HepG2 (cell line): ENCODE measurements around the gene ATP6V0A1. TPM values are rescaled to one million over a fixed set of nuclear protein-coding genes. Genes with fewer than 3 reads are reported as not detected.

Experiments used
- ARHGAP35 ChIP-seq: sonication (generic); formaldehyde crosslinking; IDR thresholded peaks from 2 replicates; pipeline ENCODE4 v1.9.0; 2022; ENCODE audit warnings: mild to moderate bottlenecking, inconsistent platforms, moderate library complexity, missing genetic modification reagents, borderline replicate concordance
- ATF7-NPFF ChIP-seq: sonication (generic); formaldehyde crosslinking; IDR thresholded peaks from 2 replicates; pipeline ENCODE4 v1.8.1; 2023; ENCODE audit warnings: mild to moderate bottlenecking, low read depth, missing genetic modification reagents, moderate library complexity
- MAX ChIP-seq: IDR thresholded peaks from 2 replicates; pipeline ENCODE4 v1.6.1; 2012; ENCODE audit warnings: inconsistent platforms
- MBD4 ChIP-seq: IDR thresholded peaks from 2 replicates; pipeline ENCODE4 v1.6.1; 2012; ENCODE audit warnings: low read length, inconsistent platforms, borderline replicate concordance
- POGZ ChIP-seq: sonication (generic); formaldehyde crosslinking; IDR thresholded peaks from 2 replicates; pipeline ENCODE4 v1.4.0; 2020; ENCODE audit warnings: mild to moderate bottlenecking, missing genetic modification reagents
- RBM39 ChIP-seq: fragments of 200-400 bp; formaldehyde crosslinking; IDR thresholded peaks from one replicate; pipeline ENCODE4 v1.6.1; 2018; ENCODE audit warnings: antibody characterized with exemption, mild to moderate bottlenecking, low read depth, low read length; ENCODE audit not compliant: poor library complexity, severe bottlenecking
- SP1 ChIP-seq, 2 experiments: fragments of 450-650 bp in 1 of 2; sonication (generic) in 1 of 2; formaldehyde crosslinking in 1 of 2; IDR thresholded peaks; 2 replicates each; pipeline versions ENCODE4 v1.4.0 to v1.6.1; 2016 to 2020; ENCODE audit warnings: missing genetic modification reagents in 1 of 2
- SRSF1 ChIP-seq: fragments of 200-400 bp; formaldehyde crosslinking; optimal IDR thresholded peaks from 2 replicates; pipeline ENCODE3; 2017; ENCODE audit warnings: mild to moderate bottlenecking, low read depth, low read length, moderate library complexity
- TMF1 ChIP-seq: sonication (generic); formaldehyde crosslinking; IDR thresholded peaks from 2 replicates; pipeline ENCODE4 v1.8.1; 2022; ENCODE audit warnings: low read depth, missing genetic modification reagents
- ZBTB20 ChIP-seq: sonication (generic); formaldehyde crosslinking; IDR thresholded peaks from 2 replicates; pipeline ENCODE4 v1.8.1; 2023; ENCODE audit warnings: missing genetic modification reagents, low read depth, mild to moderate bottlenecking, borderline replicate concordance
- ZNF253 ChIP-seq: sonication (generic); formaldehyde crosslinking; IDR thresholded peaks from 2 replicates; pipeline ENCODE4 v1.8.0; 2022; ENCODE audit warnings: mild to moderate bottlenecking, missing genetic modification reagents, borderline replicate concordance
- ZNF318 ChIP-seq: sonication (generic); formaldehyde crosslinking; IDR thresholded peaks from 2 replicates; pipeline ENCODE4 v1.4.0; 2020; ENCODE audit warnings: mild to moderate bottlenecking, missing genetic modification reagents
- ZNF564 ChIP-seq: sonication (generic); formaldehyde crosslinking; IDR thresholded peaks from 2 replicates; pipeline ENCODE4 v1.8.1; 2023; ENCODE audit warnings: mild to moderate bottlenecking, missing genetic modification reagents
- ZNF567 ChIP-seq: sonication (generic); formaldehyde crosslinking; IDR thresholded peaks from 2 replicates; pipeline ENCODE4 v1.8.1; 2023; ENCODE audit warnings: mild to moderate bottlenecking, missing genetic modification reagents, borderline replicate concordance
- ZNF7 ChIP-seq: IDR thresholded peaks from 2 replicates; pipeline ENCODE4 v1.6.1; 2016; ENCODE audit warnings: missing biosample characterization, missing genetic modification reagents
- ZNF792 ChIP-seq: IDR thresholded peaks from 2 replicates; pipeline ENCODE4 v1.6.1; 2016
- ZSCAN30 ChIP-seq: sonication (generic); formaldehyde crosslinking; IDR thresholded peaks from 2 replicates; pipeline ENCODE4 v1.5.0; 2020; ENCODE audit warnings: mild to moderate bottlenecking, missing genetic modification reagents
- polyA plus RNA-seq, 8 experiments: library from polyadenylated mRNA; depleted of rRNA in 3 of 8; stranded (reverse) in 7 of 8; unstranded in 1 of 8; fragments of >200 nt; fragmentation: Illumina TruSeq in 4 of 8; extraction: Trizol in 4 of 8; gene quantifications; 2 replicates each; pipeline versions ENCODE4 v1.2.1 to v1.2.3, GENCODE V29; 2011 to 2016; ENCODE audit warnings: low read depth in 4 of 8, missing spikeins in 1 of 8, mixed read lengths in 1 of 8; ENCODE audit not compliant: insufficient read depth in 1 of 8
- total RNA-seq, 5 experiments: library from RNA; depleted of rRNA; stranded (reverse); fragments of >200 nt; fragmentation: Illumina TruSeq; extraction: Trizol; gene quantifications; 2 replicates each; pipeline ENCODE4 v1.2.3, GENCODE V29; 2016; ENCODE audit warnings: low read depth in 1 of 5
- TF ChIP-seq, protein P1 (sequence below): sonication (generic); formaldehyde crosslinking; IDR thresholded peaks from 2 replicates; pipeline ENCODE4 v1.4.0; 2020; ENCODE audit warnings: low read depth, mild to moderate bottlenecking, missing genetic modification reagents

Gene ATP6V0A1
- total and polyA plus RNA-seq, 2 of the 13 experiments (the other 11 are each of a cell fraction or from before 2014, with no cell fraction given): 27.9 to 54.1 TPM

- TF ChIP-seq TMF1 (CRISPR knock-in tag): no peak
- no peak for TF ChIP-seq ZNF792 (CRISPR knock-in tag)
- TF ChIP-seq, protein P1, sequence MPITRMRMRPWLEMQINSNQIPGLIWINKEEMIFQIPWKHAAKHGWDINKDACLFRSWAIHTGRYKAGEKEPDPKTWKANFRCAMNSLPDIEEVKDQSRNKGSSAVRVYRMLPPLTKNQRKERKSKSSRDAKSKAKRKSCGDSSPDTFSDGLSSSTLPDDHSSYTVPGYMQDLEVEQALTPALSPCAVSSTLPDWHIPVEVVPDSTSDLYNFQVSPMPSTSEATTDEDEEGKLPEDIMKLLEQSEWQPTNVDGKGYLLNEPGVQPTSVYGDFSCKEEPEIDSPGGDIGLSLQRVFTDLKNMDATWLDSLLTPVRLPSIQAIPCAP (CRISPR knock-in tag): no peak
- no peak for TF ChIP-seq ATF7-NPFF (CRISPR knock-in tag)
- no peak for TF ChIP-seq RBM39
- no peak for TF ChIP-seq ZSCAN30 (CRISPR knock-in tag)
- no peak for TF ChIP-seq ZNF318 (CRISPR knock-in tag)
- no peak for TF ChIP-seq ZNF7 (CRISPR knock-in tag)
- no peak for TF ChIP-seq ZNF253 (CRISPR knock-in tag)
- TF ChIP-seq MBD4: no peak
- TF ChIP-seq ZBTB20 (CRISPR knock-in tag): no peak
- TF ChIP-seq POGZ (CRISPR knock-in tag): no peak
- no peak for TF ChIP-seq SRSF1
- TF ChIP-seq ARHGAP35 (CRISPR knock-in tag): no peak
- no peak for TF ChIP-seq ZNF564 (CRISPR knock-in tag)
- TF ChIP-seq MAX: peak; percentile 34; the same call in 1 of the 2 replicates
- TF ChIP-seq SP1 (IDR thresholded peaks at IDR 0.05): no peak
- no peak for TF ChIP-seq SP1 (CRISPR knock-in tag; IDR thresholded peaks at IDR 0.05)
- TF ChIP-seq ZNF567 (CRISPR knock-in tag): no peak
These were observed 86.2 kb downstream of the ATP6V0A1 start (continued) for GRCh38 chr17:42544874-42545283.
